A673 (cell line): Measurements from ENCODE around the gene SSPN.

Source experiments
- CTCF ChIP-seq: fragments of 300-800, 200-600 bp; sonication (generic); conservative IDR thresholded peaks from 2 replicates; pipeline ENCODE4 v1.5.1; 2017; ENCODE audit warnings: low read depth, mild to moderate bottlenecking, antibody characterized with exemption, low read length, moderate library complexity, mixed read lengths
- EZH2 ChIP-seq: fragments of 200-600 bp; sonication (generic); IDR thresholded peaks from 2 replicates; pipeline ENCODE4 v1.6.1; 2017; ENCODE audit warnings: borderline replicate concordance, low read depth, mild to moderate bottlenecking, mixed read lengths, antibody characterized with exemption, low read length; ENCODE audit not compliant: poor library complexity, severe bottlenecking

- TF ChIP-seq CTCF (no peak), EZH2 (no peak)
These were observed 95.2 kb downstream of the SSPN start for GRCh38 chr12:26290565-26290964.
